ENCODE results near the gene CLEC18B.

GRCh38 chr16:74447578-74447977 lies 26.3 kb upstream of the CLEC18B start:
- TF ChIP-seq, protein P1, sequence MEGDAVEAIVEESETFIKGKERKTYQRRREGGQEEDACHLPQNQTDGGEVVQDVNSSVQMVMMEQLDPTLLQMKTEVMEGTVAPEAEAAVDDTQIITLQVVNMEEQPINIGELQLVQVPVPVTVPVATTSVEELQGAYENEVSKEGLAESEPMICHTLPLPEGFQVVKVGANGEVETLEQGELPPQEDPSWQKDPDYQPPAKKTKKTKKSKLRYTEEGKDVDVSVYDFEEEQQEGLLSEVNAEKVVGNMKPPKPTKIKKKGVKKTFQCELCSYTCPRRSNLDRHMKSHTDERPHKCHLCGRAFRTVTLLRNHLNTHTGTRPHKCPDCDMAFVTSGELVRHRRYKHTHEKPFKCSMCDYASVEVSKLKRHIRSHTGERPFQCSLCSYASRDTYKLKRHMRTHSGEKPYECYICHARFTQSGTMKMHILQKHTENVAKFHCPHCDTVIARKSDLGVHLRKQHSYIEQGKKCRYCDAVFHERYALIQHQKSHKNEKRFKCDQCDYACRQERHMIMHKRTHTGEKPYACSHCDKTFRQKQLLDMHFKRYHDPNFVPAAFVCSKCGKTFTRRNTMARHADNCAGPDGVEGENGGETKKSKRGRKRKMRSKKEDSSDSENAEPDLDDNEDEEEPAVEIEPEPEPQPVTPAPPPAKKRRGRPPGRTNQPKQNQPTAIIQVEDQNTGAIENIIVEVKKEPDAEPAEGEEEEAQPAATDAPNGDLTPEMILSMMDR (IDR thresholded peaks at IDR 0.05) = no peak
- no peak for TF ChIP-seq EP300 (IDR thresholded peaks at IDR 0.05)
- no peak for TF ChIP-seq POLR2A (IDR thresholded peaks at IDR 0.05)

All from gastroesophageal sphincter (tissue), 3 donors.